Activated naive CD8-positive, alpha-beta T cell treated with anti-CD3 and anti-CD28 coated beads, Interleukin-2, amount 50 U/mL, for 16 hours (primary cell): ENCODE results near the gene MPDZ.

ENCODE experiments used
- DNase-seq: peaks from one replicate; pipeline ENCODE4 v3.0.0-alpha.2; 2020; ENCODE audit warnings: low read depth, low spot score

The MPDZ gene

GRCh38 chr9:13179257-13179656, 100.2 kb downstream of the MPDZ start:
- DNase-seq, result no peak

GRCh38 chr9:13175732-13176131, 103.8 kb downstream of the MPDZ start:
- no peak for DNase-seq

- no peak for DNase-seq
Observed at GRCh38 chr9:13174906-13175639, 104.4 kb downstream of the MPDZ start.

GRCh38 chr9:13173553-13173952, 105.9 kb downstream of the MPDZ start:
- DNase-seq, result no peak

GRCh38 chr9:13171261-13171660, 108.2 kb downstream of the MPDZ start:
- no peak for DNase-seq

- DNase-seq, result no peak
Observed at GRCh38 chr9:13166996-13167395, 112.5 kb downstream of the MPDZ start.

- DNase-seq, result no peak
Observed at GRCh38 chr9:13165956-13166355, 113.5 kb downstream of the MPDZ start.

GRCh38 chr9:13165236-13165945, 114.1 kb downstream of the MPDZ start:
- no peak for DNase-seq

- DNase-seq, result no peak
Observed at GRCh38 chr9:13163946-13164345, 115.5 kb downstream of the MPDZ start.

GRCh38 chr9:13163287-13163686, 116.2 kb downstream of the MPDZ start:
- DNase-seq, result no peak

GRCh38 chr9:13160051-13160450, 119.4 kb downstream of the MPDZ start:
- no peak for DNase-seq

GRCh38 chr9:13158986-13159385, 120.5 kb downstream of the MPDZ start:
- DNase-seq, result no peak

- no peak for DNase-seq
Observed at GRCh38 chr9:13151489-13151888, 128.0 kb downstream of the MPDZ start.

- no peak for DNase-seq
Observed at GRCh38 chr9:13149454-13149853, 130.0 kb downstream of the MPDZ start.

- no peak for DNase-seq
Observed at GRCh38 chr9:13146840-13147239, 132.7 kb downstream of the MPDZ start.

- DNase-seq, result no peak
Observed at GRCh38 chr9:13145340-13145739, 134.2 kb downstream of the MPDZ start.

GRCh38 chr9:13144166-13144775, 135.2 kb downstream of the MPDZ start:
- DNase-seq, result no peak

GRCh38 chr9:13143281-13143680, 136.2 kb downstream of the MPDZ start:
- no peak for DNase-seq

- DNase-seq, result no peak
Observed at GRCh38 chr9:13142776-13143175, 136.7 kb downstream of the MPDZ start.

GRCh38 chr9:13141629-13142028, 137.9 kb downstream of the MPDZ start:
- DNase-seq, result no peak

GRCh38 chr9:13140843-13141592, 138.5 kb downstream of the MPDZ start:
- DNase-seq, result no peak

GRCh38 chr9:13139641-13140171, 139.8 kb downstream of the MPDZ start:
- DNase-seq, result no peak
